Heart right ventricle (tissue), 16 donors: ENCODE data around the gene BLACAT1. TPM values are rescaled to one million over a fixed set of nuclear protein-coding genes. Genes with fewer than 3 reads are reported as not detected.
"Not testable (repeated sequence)": the region's sequence is repeated elsewhere in the genome, so short reads cannot be mapped to it uniquely, and the experiment has no call there.

Experiments used
- ATAC-seq, 8 donors: fragments of 200-7000 bp; cut with Tn5 transposase; one replicate each; pipeline ENCODE4 v1.9.1; 2020; ENCODE audit warnings: mild to moderate bottlenecking in 8 of 8, moderate library complexity in 8 of 8, moderate number of reproducible peaks in 1 of 8
- DNase-seq, 2 donors: peaks; one replicate each; pipeline ENCODE4 v3.0.0-alpha.2; 2020
- H3K27ac ChIP-seq, 10 donors: fragments of 200-600 bp; sonication (generic) in 2 of 10; one replicate each; pipeline versions ENCODE4 v1.5.0 to v1.8.0; 2020 to 2022; ENCODE audit warnings: mild to moderate bottlenecking in 3 of 10
- H3K27me3 ChIP-seq, 7 donors: fragments of 200-600 bp; one replicate each; pipeline ENCODE4 v1.8.0; 2021 to 2022; ENCODE audit warnings: mild to moderate bottlenecking in 2 of 7
- H3K36me3 ChIP-seq, 9 donors: fragments of 200-600 bp; sonication (generic) in 1 of 9; one replicate each; pipeline versions ENCODE4 v1.5.0 to v1.8.0; 2020 to 2022; ENCODE audit warnings: mild to moderate bottlenecking in 2 of 9
- H3K4me1 ChIP-seq, 9 donors: fragments of 200-600 bp; sonication (generic) in 1 of 9; one replicate each; pipeline versions ENCODE4 v1.5.0 to v1.8.0; 2020 to 2022; ENCODE audit warnings: mild to moderate bottlenecking in 4 of 9
- H3K4me3 ChIP-seq, 10 donors: fragments of 200-600 bp; sonication (generic) in 2 of 10; one replicate each; pipeline versions ENCODE4 v1.5.0 to v1.8.0; 2020 to 2022; ENCODE audit warnings: mild to moderate bottlenecking in 7 of 10, moderate library complexity in 2 of 10
- H3K9me3 ChIP-seq, 11 donors: fragments of 200-600 bp in 10 of 11; sonication (generic) in 2 of 11; one replicate each; pipeline versions ENCODE4 v1.5.0 to v1.8.0; 2013 to 2022; ENCODE audit warnings: mild to moderate bottlenecking in 2 of 11, control low read depth in 1 of 11, moderate library complexity in 1 of 11
- WGBS, 2 donors: extraction: QIAGEN DNeasy Blood & Tissue Kit; methylation state at CpG; one replicate each; pipeline ENCODE4 v1.1.7; 2013; ENCODE audit warnings: inconsistent platforms in 1 of 2; 5-methylcytosine and 5-hydroxymethylcytosine counted together
- intact Hi-C, 10 donors: fragments of 100-400 bp; cut with DNase I; formaldehyde crosslinking; loops; one replicate each; pipeline versions ENCODE4 v1.11.1 to v1.14.2; 2022
- polyA plus RNA-seq, 2 donors: library from polyadenylated mRNA; stranded (reverse); fragments of 200-250 nt; gene quantifications; one replicate each; pipeline ENCODE4 v1.2.3, GENCODE V29; 2013
- total RNA-seq, 10 donors: library from RNA; stranded (reverse); fragmentation: NEBNext Ultra II Directional in 3 of 10; extraction: Animal tissue kit (Norgen Biotek cat#: 25700) in 3 of 10; gene quantifications; one replicate each; pipeline versions ENCODE4 v1.2.1 to v1.2.4, GENCODE V29; 2021 to 2023
- TF ChIP-seq, protein P1 (sequence below), 9 donors: fragments of 200-600 bp; sonication (generic) in 2 of 9; IDR thresholded peaks; one replicate each; pipeline versions ENCODE4 v1.5.0 to v1.8.0; 2021 to 2022; ENCODE audit warnings: antibody characterized with exemption in 9 of 9, mild to moderate bottlenecking in 5 of 9, moderate library complexity in 1 of 9
- donor health status: Arrhythmogenic right ventricular cardiomyopathy.
- donor health status: ischemic (EF 13 %, LVEDD 7.1; RV severe dilation, severe dysfunction).
- donor health status: healthy with polysubstance abuse.
- donor health status: DM: no; HTN: yes; CAD: no.
- donor health status: DM: no; HTN: no; CAD: no.
- donor health status: ischemic (EF 25% LVEDD 6.9; RV normal size, moderate dysfunction).
- donor health status: ischemic (EF 25% LVEDD 5.7; RV mildly dilated, moderate dysfunction).
- donor health status: healthy.
- donor health status: DM: yes; HTN: yes; CAD: no.
- donor health status: Ischemic cardiomyopathy.
- donor health status: ischemic (EF 35%, LVEDD 5.7; RV mildly dilated, moderate dysfunction).
- donor health status: nonischemic (EF 11% LVEDD 7.7; RV severe dilation, severe dysfunction).
- donor health status: DM: yes; HTN: yes; CAD: no.
- donor health status: PGD.
- donor health status: ischemic (EF 29% LVEDD 5.4; RV normal size, mild dysfunction).
- donor health status: nonischemic (EF 23%, LVEDD 6.1; RV moderate dilation, normal function).

Gene BLACAT1
- total and polyA plus RNA-seq, 12 donors, result 0.15 TPM; not detected in 11

DNA sequence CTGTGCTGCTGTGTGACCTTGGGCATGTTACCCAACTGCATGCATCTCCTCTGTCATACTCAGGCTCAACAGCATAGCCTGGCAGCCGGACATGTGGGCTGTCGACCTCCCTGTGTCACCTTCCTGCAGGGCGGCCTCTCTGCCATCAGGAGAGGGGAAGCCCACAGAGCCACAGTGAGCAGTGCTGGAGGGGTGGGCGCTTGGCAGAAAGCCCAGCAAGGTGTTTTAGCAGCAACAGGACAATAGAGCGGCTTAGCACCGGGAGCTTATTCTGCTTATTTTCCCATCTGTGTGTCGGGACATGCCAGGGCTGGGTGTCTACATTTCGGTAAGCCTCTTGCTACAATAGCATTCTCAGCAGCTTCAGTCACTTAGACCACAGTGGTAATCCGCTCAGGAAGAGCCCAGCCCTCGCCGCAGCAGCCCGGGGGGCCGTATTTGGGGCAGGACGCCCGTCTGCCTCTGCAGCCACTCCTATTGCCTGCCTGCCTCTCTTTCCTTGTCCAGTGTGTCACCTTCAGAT lies 25.8 kb upstream of the BLACAT1 start:
- H3K36me3 ChIP-seq, result no peaks in the 10 kb centered on the region
- peak overlapping the region in 1 of 10 donors; percentile 8 for H3K27ac ChIP-seq
- TF ChIP-seq, protein P1, sequence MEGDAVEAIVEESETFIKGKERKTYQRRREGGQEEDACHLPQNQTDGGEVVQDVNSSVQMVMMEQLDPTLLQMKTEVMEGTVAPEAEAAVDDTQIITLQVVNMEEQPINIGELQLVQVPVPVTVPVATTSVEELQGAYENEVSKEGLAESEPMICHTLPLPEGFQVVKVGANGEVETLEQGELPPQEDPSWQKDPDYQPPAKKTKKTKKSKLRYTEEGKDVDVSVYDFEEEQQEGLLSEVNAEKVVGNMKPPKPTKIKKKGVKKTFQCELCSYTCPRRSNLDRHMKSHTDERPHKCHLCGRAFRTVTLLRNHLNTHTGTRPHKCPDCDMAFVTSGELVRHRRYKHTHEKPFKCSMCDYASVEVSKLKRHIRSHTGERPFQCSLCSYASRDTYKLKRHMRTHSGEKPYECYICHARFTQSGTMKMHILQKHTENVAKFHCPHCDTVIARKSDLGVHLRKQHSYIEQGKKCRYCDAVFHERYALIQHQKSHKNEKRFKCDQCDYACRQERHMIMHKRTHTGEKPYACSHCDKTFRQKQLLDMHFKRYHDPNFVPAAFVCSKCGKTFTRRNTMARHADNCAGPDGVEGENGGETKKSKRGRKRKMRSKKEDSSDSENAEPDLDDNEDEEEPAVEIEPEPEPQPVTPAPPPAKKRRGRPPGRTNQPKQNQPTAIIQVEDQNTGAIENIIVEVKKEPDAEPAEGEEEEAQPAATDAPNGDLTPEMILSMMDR (IDR thresholded peaks at IDR 0.05), result no peak
- intact Hi-C loops, result loop anchor here in 7 of 10 donors (5.0 to 10.0 kb wide), 6 partner anchors 39 to 207 kb away; partner anchors contain the start of gene KLHDC8A (in 2 of the 7)
- WGBS, 2 donors, result 59 to 61% methylated on average over 15 of the region's 15 CpGs
- DNase-seq, result no peak
- no peaks in the 10 kb centered on the region for H3K9me3 ChIP-seq
- no peak for ATAC-seq
- H3K27me3 ChIP-seq, result peaks cover 0 to 64% (median 29%) of the 10 kb centered on the region in 7 donors
- H3K4me3 ChIP-seq, result no peak overlapping the region
- peaks cover 0 to 16% (median 6%) of the 10 kb centered on the region in 9 donors for H3K4me1 ChIP-seq

DNA sequence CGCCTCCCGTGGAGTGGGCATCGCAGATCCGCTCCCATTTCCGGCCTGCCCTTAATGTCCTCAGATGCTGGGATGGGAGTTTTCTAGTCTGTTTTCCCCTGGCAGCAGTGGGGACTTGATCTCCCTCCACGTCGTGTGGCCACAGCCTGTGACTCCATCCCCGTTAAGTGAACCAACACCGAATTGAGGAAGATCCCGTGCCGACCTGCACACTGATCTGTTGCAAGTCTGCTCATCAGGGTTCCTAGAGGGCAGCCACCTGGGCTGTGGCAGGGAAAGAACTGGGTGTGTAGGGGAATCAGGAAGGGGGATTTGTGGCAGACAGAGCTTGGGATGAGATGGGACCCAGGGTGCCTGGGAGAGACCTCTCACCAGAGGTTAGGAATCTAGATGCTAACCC lies 25.4 kb upstream of the BLACAT1 start:
- 59 to 65% methylated on average over 11 of the region's 11 CpGs for WGBS, 2 donors
- TF ChIP-seq, protein P1 (IDR thresholded peaks at IDR 0.05), result no peak
- Histone ChIP-seq H3K27ac (peak overlapping the region in 1 of 10 donors; percentile 8), H3K27me3 (peaks cover 0 to 64% (median 29%) of the 10 kb centered on the region in 7 donors), H3K4me1 (peaks cover 0 to 16% (median 6%) of the 10 kb centered on the region in 9 donors), H3K36me3 (no peaks in the 10 kb centered on the region), H3K4me3 (no peak overlapping the region), H3K9me3 (peaks cover 0 to 2% (median 0%) of the 10 kb centered on the region in 11 donors)
- DNase-seq (no peak), ATAC-seq (no peak)
- intact Hi-C loops, result loop anchor here in 7 of 10 donors (5.0 to 10.0 kb wide), 6 partner anchors 39 to 206 kb away; partner anchors contain the start of gene KLHDC8A (in 2 of the 7)

DNA sequence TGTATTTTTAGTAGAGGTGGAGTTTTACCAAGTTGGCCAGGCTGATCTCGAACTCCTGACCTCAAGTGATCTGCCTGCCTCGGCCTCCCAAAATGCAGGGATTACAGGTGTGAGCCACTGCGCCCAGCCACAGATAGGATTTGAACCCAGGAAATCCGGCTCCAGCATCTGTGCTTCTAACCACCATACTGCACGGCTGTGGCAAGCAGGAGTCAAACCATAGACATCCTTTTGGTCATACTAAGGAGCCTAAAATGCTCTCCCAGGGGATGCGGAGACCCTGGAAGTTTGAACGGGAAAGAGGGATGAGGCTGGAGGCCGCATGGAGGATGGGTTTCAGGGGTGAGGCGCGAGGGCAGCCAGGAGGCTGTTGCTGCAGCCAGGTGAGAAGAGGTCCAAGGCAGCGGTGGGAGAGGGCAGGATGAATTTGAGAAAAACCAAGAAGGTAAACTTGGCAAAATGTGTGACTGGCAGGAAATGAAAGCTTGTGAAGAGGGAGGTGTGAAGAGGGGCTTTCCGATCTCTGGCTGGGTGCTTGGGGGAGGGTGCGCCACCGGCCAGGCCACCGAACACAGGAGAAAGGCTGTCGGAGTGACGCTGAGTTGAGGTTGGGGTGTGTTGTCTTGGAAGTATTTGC lies 24.6 kb upstream of the BLACAT1 start:
- H3K4me3 ChIP-seq, result no peak overlapping the region
- H3K27me3 ChIP-seq, result peaks cover 0 to 64% (median 33%) of the 10 kb centered on the region in 7 donors
- TF ChIP-seq, protein P1 (IDR thresholded peaks at IDR 0.05), result no peak
- intact Hi-C loops, result loop anchor here in 7 of 10 donors (5.0 to 10.0 kb wide), 6 partner anchors 38 to 206 kb away; partner anchors contain the start of gene KLHDC8A (in 2 of the 7)
- no peak overlapping the region for H3K27ac ChIP-seq
- DNase-seq (no peak), ATAC-seq (no peak)
- WGBS, 2 donors, result 69 to 71% methylated on average over 17 of the region's 17 CpGs
- peaks cover 0 to 10% (median 0%) of the 10 kb centered on the region in 11 donors for H3K9me3 ChIP-seq
- H3K4me1 ChIP-seq, result peaks cover 0 to 13% (median 4%) of the 10 kb centered on the region in 9 donors
- H3K36me3 ChIP-seq, result no peaks in the 10 kb centered on the region

DNA sequence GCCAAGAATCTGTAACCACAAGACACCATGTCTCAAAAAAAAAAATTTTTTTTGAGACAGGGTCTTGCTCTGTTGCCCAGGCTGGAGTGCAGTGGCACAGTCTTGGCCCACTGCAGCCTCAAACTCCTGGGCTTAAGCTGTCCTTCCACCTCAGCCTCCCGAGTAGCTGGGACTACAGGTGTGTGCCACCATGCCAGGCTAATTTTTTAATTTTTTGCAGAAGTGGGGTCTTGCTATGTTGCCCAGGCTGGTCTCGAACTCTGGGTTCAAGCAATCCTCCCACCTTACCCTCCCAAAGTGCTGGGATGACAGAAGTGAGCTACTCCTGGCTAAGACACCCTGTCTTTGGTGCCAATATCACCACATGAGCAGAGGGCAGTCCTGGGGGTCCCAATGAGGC lies 23.1 kb upstream of the BLACAT1 start:
- H3K4me3 ChIP-seq, H3K36me3 ChIP-seq, DNase-seq, intact Hi-C loops, H3K27ac ChIP-seq, ATAC-seq: not testable (repeated sequence)
- Histone ChIP-seq H3K27me3 (peaks cover 0 to 66% (median 33%) of the 10 kb centered on the region in 7 donors), H3K9me3 (peaks cover 0 to 19% (median 0%) of the 10 kb centered on the region in 11 donors), H3K4me1 (peaks cover 0 to 10% (median 4%) of the 10 kb centered on the region in 9 donors)
- 91 to 98% methylated on average over 2 of the region's 2 CpGs for WGBS, 2 donors
